OCI-LY1 (cell line): ENCODE data around the gene STRBP.

Source experiments
- EZH2 ChIP-seq: fragments of 200-600 bp; sonication (generic), shearing (Covaris generic); IDR thresholded peaks from 2 replicates; pipeline ENCODE4 v1.8.0; 2017; ENCODE audit warnings: borderline replicate concordance, mixed run types, mild to moderate bottlenecking, antibody characterized with exemption, low read length, moderate library complexity, mixed read lengths
- TF ChIP-seq, protein P1 (sequence below): fragments of 200-600 bp; sonication (generic), shearing (Covaris generic); IDR thresholded peaks from 2 replicates; pipeline ENCODE4 v1.5.1; 2017; ENCODE audit warnings: mild to moderate bottlenecking, antibody characterized with exemption, low read length, moderate library complexity, mixed read lengths

DNA sequence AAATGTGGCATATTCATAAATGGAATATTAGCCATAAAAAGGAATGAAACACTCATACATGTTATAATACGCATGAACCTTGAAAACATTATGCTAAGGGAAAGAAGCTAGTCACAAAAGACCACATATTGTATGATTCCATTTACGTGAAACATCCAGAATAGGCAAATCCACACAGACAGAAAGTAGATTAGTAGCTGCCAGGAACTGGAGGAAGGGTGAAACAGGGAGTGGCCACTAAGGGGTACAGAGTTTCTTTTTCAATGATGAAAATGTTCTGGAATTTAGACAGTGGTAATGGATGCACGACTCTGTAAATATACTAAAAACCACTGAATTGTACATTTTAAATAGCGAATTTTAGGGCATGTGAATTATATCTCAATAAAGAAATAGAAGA, 39.4 kb downstream of the STRBP start:
- TF ChIP-seq, protein P1, sequence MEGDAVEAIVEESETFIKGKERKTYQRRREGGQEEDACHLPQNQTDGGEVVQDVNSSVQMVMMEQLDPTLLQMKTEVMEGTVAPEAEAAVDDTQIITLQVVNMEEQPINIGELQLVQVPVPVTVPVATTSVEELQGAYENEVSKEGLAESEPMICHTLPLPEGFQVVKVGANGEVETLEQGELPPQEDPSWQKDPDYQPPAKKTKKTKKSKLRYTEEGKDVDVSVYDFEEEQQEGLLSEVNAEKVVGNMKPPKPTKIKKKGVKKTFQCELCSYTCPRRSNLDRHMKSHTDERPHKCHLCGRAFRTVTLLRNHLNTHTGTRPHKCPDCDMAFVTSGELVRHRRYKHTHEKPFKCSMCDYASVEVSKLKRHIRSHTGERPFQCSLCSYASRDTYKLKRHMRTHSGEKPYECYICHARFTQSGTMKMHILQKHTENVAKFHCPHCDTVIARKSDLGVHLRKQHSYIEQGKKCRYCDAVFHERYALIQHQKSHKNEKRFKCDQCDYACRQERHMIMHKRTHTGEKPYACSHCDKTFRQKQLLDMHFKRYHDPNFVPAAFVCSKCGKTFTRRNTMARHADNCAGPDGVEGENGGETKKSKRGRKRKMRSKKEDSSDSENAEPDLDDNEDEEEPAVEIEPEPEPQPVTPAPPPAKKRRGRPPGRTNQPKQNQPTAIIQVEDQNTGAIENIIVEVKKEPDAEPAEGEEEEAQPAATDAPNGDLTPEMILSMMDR = no peak
- no peak for TF ChIP-seq EZH2
